CD4-positive, alpha-beta T cell (primary cell): ENCODE data around the gene P2RY12. TPM values are rescaled to one million over a fixed set of nuclear protein-coding genes. Genes with fewer than 3 reads are reported as not detected.

ENCODE experiments used
- ATAC-seq: fragments of 200-7000 bp; cut with Tn5 transposase; one replicate; pipeline ENCODE4 v1.10.0; 2022; ENCODE audit warnings: mild to moderate bottlenecking; ENCODE audit not compliant: poor library complexity
- CTCF ChIA-PET: fragments of 350-600 bp; sonication (Branson Sonifier 250); formaldehyde crosslinking; loops from one replicate; lab custom pipeline; 2021; ENCODE audit warnings: antibody characterized with exemption, inconsistent platforms; lab: Charles Lee
- POLR2A ChIA-PET: fragments of 350-600 bp; sonication (Branson Sonifier 250); formaldehyde crosslinking; loops from one replicate; lab custom pipeline; 2021; ENCODE audit warnings: antibody characterized with exemption, inconsistent platforms; lab: Charles Lee
- DNase-seq, 14 experiments: peaks; one replicate each; pipeline ENCODE4 v3.0.0-alpha.2; 2013 to 2020; ENCODE audit warnings: mixed read lengths in 2 of 14
- H3K27ac ChIP-seq, 2 donors: one replicate each; pipeline versions ENCODE4 v1.5.1 to v1.7.0; 2013; ENCODE audit warnings: low read length in 2 of 2, low read depth in 1 of 2, mild to moderate bottlenecking in 1 of 2
- H3K27me3 ChIP-seq, 2 experiments: 1 replicate in 1 of 2; 2 replicates in 1 of 2; pipeline versions ENCODE4 v1.6.1 to v1.7.0; 2013; ENCODE audit warnings: low read length in 2 of 2, control low read depth in 1 of 2, mild to moderate bottlenecking in 1 of 2, moderate library complexity in 1 of 2; ENCODE audit not compliant: insufficient read depth in 2 of 2, control insufficient read depth in 1 of 2
- H3K36me3 ChIP-seq: one replicate; pipeline ENCODE4 v1.6.1; 2013; ENCODE audit warnings: low read length, control low read depth; ENCODE audit not compliant: insufficient read depth
- H3K4me1 ChIP-seq: one replicate; pipeline ENCODE4 v1.6.1; 2013; ENCODE audit warnings: low read length, control low read depth; ENCODE audit not compliant: insufficient read depth
- H3K4me3 ChIP-seq: one replicate; pipeline ENCODE4 v1.5.1; 2013; ENCODE audit warnings: mild to moderate bottlenecking, low read length, moderate library complexity
- H3K9me3 ChIP-seq, 2 experiments: 1 replicate in 1 of 2; 2 replicates in 1 of 2; pipeline versions ENCODE4 v1.6.1 to v1.7.0; 2013; ENCODE audit warnings: low read length in 2 of 2, mild to moderate bottlenecking in 2 of 2, control low read depth in 1 of 2, moderate library complexity in 1 of 2; ENCODE audit not compliant: control insufficient read depth in 1 of 2, insufficient read depth in 1 of 2
- H3K27ac Mint-ChIP-seq: one replicate; pipeline ENCODE4 v1.8.0; 2020; ENCODE audit warnings: mixed read lengths
- H3K27me3 Mint-ChIP-seq: one replicate; pipeline ENCODE4 v1.8.0; 2021; ENCODE audit warnings: mixed read lengths
- H3K36me3 Mint-ChIP-seq: one replicate; pipeline ENCODE4 v1.8.0; 2021; ENCODE audit warnings: low read depth, mixed read lengths
- H3K4me1 Mint-ChIP-seq: one replicate; pipeline ENCODE4 v1.8.0; 2021; ENCODE audit warnings: low read depth, mixed read lengths
- H3K4me3 Mint-ChIP-seq: one replicate; pipeline ENCODE4 v1.8.0; 2020; ENCODE audit warnings: mild to moderate bottlenecking, mixed read lengths
- H3K9me3 Mint-ChIP-seq: one replicate; pipeline ENCODE4 v1.8.0; 2020; ENCODE audit warnings: mixed read lengths
- CTCF ChIP-seq: fragments of 200-600 bp; IDR thresholded peaks from one replicate; pipeline ENCODE4 v1.8.0; 2022; ENCODE audit warnings: antibody characterized with exemption, mild to moderate bottlenecking
- intact Hi-C, 2 experiments: fragments of 100-400 bp; cut with DNase I in 1 of 2; cut with micrococcal nuclease in 1 of 2; formaldehyde crosslinking; loops; one replicate each; pipeline versions ENCODE4 v1.15.1 to v1.9.0; 2023 to 2025; cut with DNase I, micrococcal nuclease
- total RNA-seq, 174 experiments: library from RNA in 2 of 174; stranded (reverse) in 2 of 174; gene quantifications; one replicate each; pipeline ENCODE4 v1.2.3 and lab custom pipeline; 2021 to 2026

The P2RY12 gene
- total RNA-seq, 2 experiments from 2014 or later, result not detected

- DNase-seq (no peak), ATAC-seq (no peak)
- H3K4me3 ChIP-seq, result no peak overlapping the region
- ChIA-PET POLR2A (no interaction called here), CTCF (no interaction called here)
- no peaks in the 10 kb centered on the region for H3K27me3 Mint-ChIP-seq
- H3K36me3 Mint-ChIP-seq, result no peaks in the 10 kb centered on the region
- TF ChIP-seq CTCF, result no peak
- H3K27ac Mint-ChIP-seq, result no peak overlapping the region
- no peak overlapping the region for H3K27ac ChIP-seq
- H3K4me1 ChIP-seq, result no peaks in the 10 kb centered on the region
- H3K4me3 Mint-ChIP-seq, result no peak overlapping the region
- H3K9me3 ChIP-seq, result no peaks in the 10 kb centered on the region
- H3K36me3 ChIP-seq, result no peaks in the 10 kb centered on the region
- H3K27me3 ChIP-seq, result no peaks in the 10 kb centered on the region
- no peaks in the 10 kb centered on the region for H3K4me1 Mint-ChIP-seq
- intact Hi-C loops, result no loop called here
- H3K9me3 Mint-ChIP-seq, result no peaks in the 10 kb centered on the region
Observed at GRCh38 chr3:151425627-151426340, 41.2 kb upstream of the P2RY12 start.

GRCh38 chr3:151423091-151423490, 38.5 kb upstream of the P2RY12 start:
- intact Hi-C loops, result no loop called here

GRCh38 chr3:151421938-151422337, 37.4 kb upstream of the P2RY12 start:
- no peak overlapping the region for H3K4me3 ChIP-seq
- Mint-ChIP-seq H3K4me1 (no peaks in the 10 kb centered on the region), H3K36me3 (no peaks in the 10 kb centered on the region), H3K27me3 (no peaks in the 10 kb centered on the region), H3K9me3 (no peaks in the 10 kb centered on the region), H3K27ac (no peak overlapping the region), H3K4me3 (no peak overlapping the region)
- no peak overlapping the region for H3K27ac ChIP-seq
- POLR2A ChIA-PET, result no interaction called here
- no peaks in the 10 kb centered on the region for H3K4me1 ChIP-seq
- no peaks in the 10 kb centered on the region for H3K27me3 ChIP-seq
- CTCF ChIA-PET, result no interaction called here
- DNase-seq (no peak), ATAC-seq (no peak)
- H3K9me3 ChIP-seq, result no peaks in the 10 kb centered on the region
- H3K36me3 ChIP-seq, result no peaks in the 10 kb centered on the region
- no peak for TF ChIP-seq CTCF
- intact Hi-C loops, result no loop called here

More at GRCh38 chr3:151423091-151423490, 38.5 kb upstream of the P2RY12 start:
- Mint-ChIP-seq H3K4me1 (no peaks in the 10 kb centered on the region), H3K36me3 (no peaks in the 10 kb centered on the region), H3K9me3 (no peaks in the 10 kb centered on the region), H3K27ac (no peak overlapping the region), H3K4me3 (no peak overlapping the region), H3K27me3 (no peaks in the 10 kb centered on the region)
- Histone ChIP-seq H3K36me3 (no peaks in the 10 kb centered on the region), H3K4me1 (no peaks in the 10 kb centered on the region), H3K27ac (no peak overlapping the region), H3K4me3 (no peak overlapping the region), H3K27me3 (no peaks in the 10 kb centered on the region), H3K9me3 (no peaks in the 10 kb centered on the region)
- no peak for ATAC-seq
- DNase-seq, result no peak
- ChIA-PET POLR2A (no interaction called here), CTCF (interaction anchor here (0.7 kb wide), 1 partner anchor 1513 kb away, joined by 5 read pairs; no protein-coding TSS in a partner anchor)
- TF ChIP-seq CTCF, result no peak
